Psoas muscle (tissue), 8 donors: Measurements from ENCODE around the gene SART3. TPM values are rescaled to one million over a fixed set of nuclear protein-coding genes. Genes with fewer than 3 reads are reported as not detected.
A peak's percentile ranks its signal among the peaks of the same experiment; 100 is the strongest.
"Not testable (repeated sequence)": the region's sequence is repeated elsewhere in the genome, so short reads cannot be mapped to it uniquely, and the experiment has no call there.

ENCODE experiments used
- ATAC-seq, 4 donors: fragments of 200-7000 bp; cut with Tn5 transposase; one replicate each; pipeline ENCODE4 v1.9.1; 2020; ENCODE audit warnings: moderate library complexity in 3 of 4, mild to moderate bottlenecking in 2 of 4
- DNase-seq, 2 donors: peaks; one replicate each; pipeline ENCODE4 v3.0.0-alpha.2; 2020
- H3K27ac ChIP-seq: fragments of 200-600 bp; one replicate; pipeline ENCODE4 v1.8.0; 2022
- H3K27me3 ChIP-seq, 3 donors: fragments of 200-600 bp in 1 of 3; one replicate each; pipeline versions ENCODE4 v1.6.1 to v1.8.0; 2013 to 2022; ENCODE audit warnings: low read length in 2 of 3, mild to moderate bottlenecking in 2 of 3, moderate library complexity in 1 of 3; ENCODE audit not compliant: insufficient read depth in 3 of 3
- H3K36me3 ChIP-seq, 2 donors: fragments of 200-600 bp in 1 of 2; one replicate each; pipeline versions ENCODE4 v1.6.1 to v1.8.0; 2013 to 2022; ENCODE audit warnings: low read depth in 1 of 2, mild to moderate bottlenecking in 1 of 2, moderate library complexity in 1 of 2; ENCODE audit not compliant: insufficient read depth in 1 of 2
- H3K4me1 ChIP-seq: fragments of 200-600 bp; one replicate; pipeline ENCODE4 v1.8.0; 2022
- H3K4me3 ChIP-seq: fragments of 200-600 bp; one replicate; pipeline ENCODE4 v1.8.0; 2022; ENCODE audit warnings: mild to moderate bottlenecking
- H3K9me3 ChIP-seq: fragments of 200-600 bp; one replicate; pipeline ENCODE4 v1.8.0; 2022
- CTCF ChIP-seq: fragments of 200-600 bp; IDR thresholded peaks from one replicate; pipeline ENCODE4 v1.8.0; 2022; ENCODE audit warnings: antibody characterized with exemption
- WGBS, 3 donors: extraction: QIAGEN DNeasy Blood & Tissue Kit; methylation state at CpG; one replicate each; pipeline versions ENCODE4 v1.1.6 to v1.1.7; 2013; 5-methylcytosine and 5-hydroxymethylcytosine counted together
- intact Hi-C, 2 donors: fragments of 100-400 bp; cut with DNase I; formaldehyde crosslinking; loops; one replicate each; pipeline versions ENCODE4 v1.11.0 to v1.14.2; 2022
- polyA plus RNA-seq, 3 donors: library from polyadenylated mRNA; stranded (reverse); fragments of 200-250 nt; gene quantifications; one replicate each; pipeline ENCODE4 v1.2.3, GENCODE V29; 2013
- total RNA-seq, 4 donors: library from RNA; stranded (reverse); fragmentation: NEBNext Ultra II Directional in 2 of 4; extraction: Animal tissue kit (Norgen Biotek cat#: 25700) in 2 of 4; gene quantifications; one replicate each; pipeline versions ENCODE4 v1.2.1 to v1.2.4, GENCODE V29; 2021 to 2023
- donor health status: healthy with polysubstance abuse.
- donor health status: DM: no; HTN: no; CAD: no; lungs with moderate emphysema.
- donor health status: Bipolar disorder and iron deficiency.
- donor health status: healthy.
- donor health status: DM: yes; HTN: yes; CAD: no.
- donor health status: DM: no; HTN: no; CAD: no.
- donor health status: DM: no; HTN: no; CAD: no.
- donor health status: DM: yes; HTN: yes; CAD: no.

The SART3 gene
- total and polyA plus RNA-seq, 7 donors = 13.4 to 35.3 (median 24.2) TPM

- no peak overlapping the region for H3K4me3 ChIP-seq
- H3K4me1 ChIP-seq = no peaks in the 10 kb centered on the region
- ATAC-seq (no peak), DNase-seq (no peak)
- H3K36me3 ChIP-seq = no peaks in the 10 kb centered on the region
- H3K27ac ChIP-seq = no peak overlapping the region
- TF ChIP-seq CTCF = no peak
- no peaks in the 10 kb centered on the region for H3K9me3 ChIP-seq
- no peaks in the 10 kb centered on the region for H3K27me3 ChIP-seq
- intact Hi-C loops = no loop called here
These were observed 16.5 kb upstream of the SART3 start for GRCh38 chr12:108577458-108577857.

GRCh38 chr12:108576660-108577234, 15.8 kb upstream of the SART3 start:
- no peak overlapping the region for H3K27ac ChIP-seq
- no peaks in the 10 kb centered on the region for H3K36me3 ChIP-seq
- 44 to 56% (median 55%) methylated on average over 6 of the region's 6 CpGs for whole genome bisulfite sequencing, 3 donors
- no peaks in the 10 kb centered on the region for H3K4me1 ChIP-seq
- no peaks in the 10 kb centered on the region for H3K27me3 ChIP-seq
- peak; percentile 35 to 83 (median 67) for ATAC-seq
- intact Hi-C loops = no loop called here
- TF ChIP-seq CTCF = no peak
- no peak for DNase-seq
- H3K9me3 ChIP-seq = no peaks in the 10 kb centered on the region
- H3K4me3 ChIP-seq = no peak overlapping the region

- no peak overlapping the region for H3K27ac ChIP-seq
- H3K36me3 ChIP-seq = no peaks in the 10 kb centered on the region
- ATAC-seq (no peak), DNase-seq (no peak)
- no peaks in the 10 kb centered on the region for H3K9me3 ChIP-seq
- intact Hi-C loops = loop anchor here in 1 of 2 donors (2.0 kb wide), 1 partner anchor 41 kb away; no protein-coding TSS in a partner anchor
- no peaks in the 10 kb centered on the region for H3K27me3 ChIP-seq
- no peak for TF ChIP-seq CTCF
- no peak overlapping the region for H3K4me3 ChIP-seq
- H3K4me1 ChIP-seq = no peaks in the 10 kb centered on the region
- WGBS, 3 donors = 87 to 93% (median 93%) methylated on average over 9 of the region's 9 CpGs
These were observed 14.4 kb upstream of the SART3 start for GRCh38 chr12:108575199-108575912.

GRCh38 chr12:108574276-108574675, 13.3 kb upstream of the SART3 start:
- H3K4me1 ChIP-seq, DNase-seq, ATAC-seq, H3K27me3 ChIP-seq, H3K9me3 ChIP-seq, H3K4me3 ChIP-seq, H3K27ac ChIP-seq: not testable (repeated sequence)
- 93 to 100% (median 97%) methylated on average over 1 of the region's 1 CpG for WGBS, 3 donors
- intact Hi-C loops = loop anchor here in 1 of 2 donors (2.0 kb wide), 1 partner anchor 43 kb away; no protein-coding TSS in a partner anchor
- peaks cover 3 to 11% of the 10 kb centered on the region in 2 donors for H3K36me3 ChIP-seq

GRCh38 chr12:108573317-108573716, 12.3 kb upstream of the SART3 start:
- 75 to 84% (median 76%) methylated on average over 2 of the region's 2 CpGs for WGBS, 3 donors
- intact Hi-C loops = no loop called here
- no peaks in the 10 kb centered on the region for H3K9me3 ChIP-seq
- peaks cover 10 to 20% of the 10 kb centered on the region in 2 donors for H3K36me3 ChIP-seq
- H3K4me1 ChIP-seq = no peaks in the 10 kb centered on the region
- no peak for TF ChIP-seq CTCF
- DNase-seq (no peak), ATAC-seq (no peak)
- no peak overlapping the region for H3K27ac ChIP-seq
- H3K27me3 ChIP-seq = no peaks in the 10 kb centered on the region
- H3K4me3 ChIP-seq = no peak overlapping the region
